OCI-LY3 (cell line): ENCODE measurements around the gene TM9SF4.

Experiments
- EZH2phosphoT487 ChIP-seq: fragments of 200-600 bp; shearing (Covaris generic); IDR thresholded peaks from 2 replicates; pipeline ENCODE4 v1.6.1; 2018; ENCODE audit warnings: antibody characterized with exemption, mixed run types, low read depth
- TF ChIP-seq, protein P1 (sequence below): fragments of 200-600, 300-600 bp; sonication (generic); IDR thresholded peaks from 2 replicates; pipeline ENCODE4 v1.5.1; 2014; ENCODE audit warnings: antibody characterized with exemption, low read length, low read depth

DNA sequence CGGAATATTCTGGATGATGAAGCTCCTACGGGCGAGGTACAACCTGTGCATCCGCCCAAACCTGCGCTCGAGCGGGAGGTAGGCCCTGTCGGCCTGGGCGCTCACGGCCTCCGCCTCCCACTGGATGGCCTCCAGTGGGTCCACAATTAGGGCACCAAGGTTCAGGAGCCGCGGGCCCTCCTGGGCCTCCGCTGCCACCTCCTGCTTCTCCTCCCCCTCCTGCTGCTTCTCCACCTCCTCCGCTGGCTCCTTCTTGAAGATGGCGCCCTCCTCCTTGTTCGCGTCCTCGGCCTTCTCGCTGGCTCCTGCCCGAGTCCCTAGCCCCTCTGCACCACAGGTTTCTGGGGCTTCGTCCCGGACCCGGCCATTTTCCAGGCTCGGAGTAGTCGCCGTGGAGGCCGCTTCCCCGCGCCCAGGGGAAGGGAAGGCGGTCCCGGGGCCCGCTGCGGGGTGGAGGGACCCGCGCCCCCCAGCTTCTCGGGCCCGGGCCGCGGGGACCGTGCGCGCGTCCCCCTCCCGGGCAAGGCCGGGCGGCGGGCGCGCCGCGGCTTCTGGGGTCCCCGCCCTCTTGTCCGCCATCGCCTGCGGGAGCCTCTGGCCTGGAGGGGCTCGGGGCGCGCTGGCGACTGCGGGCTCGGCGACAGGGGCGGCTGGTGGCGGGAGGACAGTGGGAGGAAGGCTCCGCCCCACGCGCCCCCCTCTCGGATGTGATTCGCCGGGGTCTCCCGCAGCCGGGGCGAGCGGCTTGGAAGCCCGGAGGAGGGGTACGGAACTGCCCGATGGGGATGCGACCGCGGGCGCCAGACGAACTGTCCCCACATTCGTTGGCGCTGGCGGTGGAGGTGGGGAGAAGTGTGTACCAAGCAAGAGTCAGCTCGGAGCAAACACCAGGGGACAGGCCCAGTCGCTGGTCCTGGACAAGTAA is 80.4 kb downstream of the TM9SF4 start:
- TF ChIP-seq, protein P1, sequence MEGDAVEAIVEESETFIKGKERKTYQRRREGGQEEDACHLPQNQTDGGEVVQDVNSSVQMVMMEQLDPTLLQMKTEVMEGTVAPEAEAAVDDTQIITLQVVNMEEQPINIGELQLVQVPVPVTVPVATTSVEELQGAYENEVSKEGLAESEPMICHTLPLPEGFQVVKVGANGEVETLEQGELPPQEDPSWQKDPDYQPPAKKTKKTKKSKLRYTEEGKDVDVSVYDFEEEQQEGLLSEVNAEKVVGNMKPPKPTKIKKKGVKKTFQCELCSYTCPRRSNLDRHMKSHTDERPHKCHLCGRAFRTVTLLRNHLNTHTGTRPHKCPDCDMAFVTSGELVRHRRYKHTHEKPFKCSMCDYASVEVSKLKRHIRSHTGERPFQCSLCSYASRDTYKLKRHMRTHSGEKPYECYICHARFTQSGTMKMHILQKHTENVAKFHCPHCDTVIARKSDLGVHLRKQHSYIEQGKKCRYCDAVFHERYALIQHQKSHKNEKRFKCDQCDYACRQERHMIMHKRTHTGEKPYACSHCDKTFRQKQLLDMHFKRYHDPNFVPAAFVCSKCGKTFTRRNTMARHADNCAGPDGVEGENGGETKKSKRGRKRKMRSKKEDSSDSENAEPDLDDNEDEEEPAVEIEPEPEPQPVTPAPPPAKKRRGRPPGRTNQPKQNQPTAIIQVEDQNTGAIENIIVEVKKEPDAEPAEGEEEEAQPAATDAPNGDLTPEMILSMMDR = no peak
- no peak for TF ChIP-seq EZH2phosphoT487
